IMR-90 (cell line): ENCODE data around the gene ANO2.

ENCODE experiments used
- CEBPB ChIP-seq: IDR thresholded peaks from 2 replicates; pipeline ENCODE4 v1.6.1; 2012; ENCODE audit warnings: low read depth, low read length, improper control_type of control experiment
- MXI1 ChIP-seq: IDR thresholded peaks from 2 replicates; pipeline ENCODE4 v1.6.1; 2012; ENCODE audit warnings: low read depth, mild to moderate bottlenecking, low read length, moderate library complexity, borderline replicate concordance
- POLR2A ChIP-seq: IDR thresholded peaks from 2 replicates; pipeline ENCODE4 v1.6.1; 2012; ENCODE audit warnings: mild to moderate bottlenecking, low read depth, low read length
- TF ChIP-seq, protein P1 (sequence below): fragments of 150-350 bp; IDR thresholded peaks from 2 replicates; pipeline ENCODE4 v1.6.1; 2017; ENCODE audit warnings: mild to moderate bottlenecking, antibody characterized with exemption, low read length, low read depth

DNA sequence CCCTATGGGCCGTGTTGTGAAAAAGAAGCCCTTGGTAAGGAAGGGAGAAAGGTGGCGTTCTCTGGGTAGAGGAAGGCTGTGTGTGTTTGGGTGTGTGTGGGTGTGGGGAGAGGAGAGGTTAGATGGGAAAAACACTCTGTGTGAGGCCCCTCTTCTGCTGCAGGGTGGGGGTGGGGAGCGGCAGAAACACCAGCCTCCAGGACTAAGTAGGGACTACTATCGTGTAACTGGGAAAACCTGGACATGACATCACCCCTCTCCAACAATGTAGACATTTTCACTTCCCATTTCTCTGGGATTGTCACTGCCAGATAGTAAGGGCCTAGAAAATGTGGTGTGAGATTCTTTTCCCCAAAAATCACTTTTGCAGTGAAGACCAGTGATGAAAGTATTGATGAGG, 308.2 kb downstream of the ANO2 start:
- no peak for TF ChIP-seq CEBPB
- TF ChIP-seq, protein P1, sequence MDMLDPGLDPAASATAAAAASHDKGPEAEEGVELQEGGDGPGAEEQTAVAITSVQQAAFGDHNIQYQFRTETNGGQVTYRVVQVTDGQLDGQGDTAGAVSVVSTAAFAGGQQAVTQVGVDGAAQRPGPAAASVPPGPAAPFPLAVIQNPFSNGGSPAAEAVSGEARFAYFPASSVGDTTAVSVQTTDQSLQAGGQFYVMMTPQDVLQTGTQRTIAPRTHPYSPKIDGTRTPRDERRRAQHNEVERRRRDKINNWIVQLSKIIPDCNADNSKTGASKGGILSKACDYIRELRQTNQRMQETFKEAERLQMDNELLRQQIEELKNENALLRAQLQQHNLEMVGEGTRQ, result no peak
- TF ChIP-seq MXI1, result no peak
- TF ChIP-seq POLR2A, result no peak
